HEK293 (cell line): ENCODE data around the gene VKORC1.

Source experiments
- CTCF ChIA-PET: fragments of 350-600 bp; formaldehyde crosslinking; extraction: SDS; loops from one replicate; lab custom pipeline; 2021; ENCODE audit warnings: antibody characterized with exemption; lab: Yijun Ruan, JAX
- POLR2A ChIA-PET: fragments of 300-600 bp; formaldehyde crosslinking; extraction: SDS; loops from one replicate; lab custom pipeline; 2020; ENCODE audit warnings: antibody characterized with exemption, inconsistent platforms; lab: Yijun Ruan, JAX
- H3K27ac ChIP-seq: fragments of 200-500 bp; sonication (Bioruptor generic); 2 replicates; pipeline ENCODE4 v1.5.1; 2014; ENCODE audit warnings: low read depth, low read length, control low read depth, inconsistent platforms; ENCODE audit errors: extremely low read depth
- H3K36me3 ChIP-seq, 2 experiments: fragments of 200-500 bp in 1 of 2; sonication (Bioruptor generic) in 1 of 2; 1 replicate in 1 of 2; 2 replicates in 1 of 2; pipeline ENCODE4 v1.5.1; 2014 to 2017; ENCODE audit warnings: inconsistent platforms in 2 of 2, low read length in 2 of 2; ENCODE audit not compliant: control insufficient read depth in 2 of 2, insufficient read depth in 1 of 2
- H3K4me1 ChIP-seq: fragments of 200-500 bp; sonication (Bioruptor generic); 2 replicates; pipeline ENCODE4 v1.5.1; 2014; ENCODE audit warnings: mild to moderate bottlenecking, low read length, inconsistent platforms; ENCODE audit not compliant: control insufficient read depth, insufficient read depth
- H3K4me3 ChIP-seq: 2 replicates; pipeline ENCODE4 v1.5.1; 2011; ENCODE audit warnings: low read depth, mild to moderate bottlenecking, control low read depth, low read length, moderate library complexity
- H3K9me3 ChIP-seq: fragments of 200-500 bp; sonication (Bioruptor generic); 2 replicates; pipeline ENCODE4 v1.5.1; 2014; ENCODE audit warnings: low read depth, low read length, inconsistent platforms; ENCODE audit not compliant: control insufficient read depth, insufficient read depth
- HOXA7 ChIP-seq: sonication (generic); formaldehyde crosslinking; IDR thresholded peaks from 2 replicates; pipeline ENCODE4 v1.8.1; 2022; ENCODE audit warnings: missing genetic modification reagents, borderline replicate concordance
- IKZF3 ChIP-seq: fragments of 450-650 bp; IDR thresholded peaks from 2 replicates; pipeline ENCODE4 v1.5.0; 2018; ENCODE audit warnings: missing biosample characterization, mild to moderate bottlenecking, missing genetic modification characterization, moderate library complexity
- KLF16 ChIP-seq: fragments of 450-650 bp; formaldehyde crosslinking; IDR thresholded peaks from 2 replicates; pipeline ENCODE4 v1.5.1; 2017; ENCODE audit warnings: missing biosample characterization, missing genetic modification characterization
- KLF9 ChIP-seq: fragments of 450-650 bp; formaldehyde crosslinking; IDR thresholded peaks from 2 replicates; pipeline ENCODE4 v1.5.1; 2016; ENCODE audit warnings: missing biosample characterization, missing genetic modification characterization, low read depth
- SP2 ChIP-seq: fragments of 450-650 bp; formaldehyde crosslinking; IDR thresholded peaks from 2 replicates; pipeline ENCODE4 v1.5.1; 2016; ENCODE audit warnings: missing biosample characterization, missing genetic modification characterization
- SP3 ChIP-seq: fragments of 450-650 bp; formaldehyde crosslinking; IDR thresholded peaks from 2 replicates; pipeline ENCODE4 v1.5.1; 2016; ENCODE audit warnings: missing biosample characterization, missing genetic modification characterization
- ZBTB1 ChIP-seq: fragments of 450-650 bp; formaldehyde crosslinking; IDR thresholded peaks from 2 replicates; pipeline ENCODE4 v1.5.1; 2016; ENCODE audit warnings: missing biosample characterization, missing genetic modification characterization
- ZBTB17 ChIP-seq: fragments of 450-650 bp; formaldehyde crosslinking; IDR thresholded peaks from 2 replicates; pipeline ENCODE4 v1.5.1; 2016; ENCODE audit warnings: missing biosample characterization, missing genetic modification characterization
- ZNF133 ChIP-seq: fragments of 450-650 bp; formaldehyde crosslinking; IDR thresholded peaks from 2 replicates; pipeline ENCODE4 v1.5.1; 2016; ENCODE audit warnings: missing biosample characterization, missing genetic modification characterization
- ZNF169 ChIP-seq: fragments of 450-650 bp; formaldehyde crosslinking; IDR thresholded peaks from 2 replicates; pipeline ENCODE4 v1.5.1; 2016; ENCODE audit warnings: missing biosample characterization, missing genetic modification characterization
- ZNF366 ChIP-seq: fragments of 450-650 bp; formaldehyde crosslinking; conservative IDR thresholded peaks from 2 replicates; pipeline ENCODE4 v1.5.1; 2016; ENCODE audit warnings: missing biosample characterization, missing genetic modification characterization
- ZNF48 ChIP-seq: fragments of 450-650 bp; formaldehyde crosslinking; IDR thresholded peaks from 2 replicates; pipeline ENCODE4 v1.5.1; 2016; ENCODE audit warnings: missing biosample characterization, missing genetic modification characterization
- TF ChIP-seq, protein P1 (sequence below): fragments of 450-650 bp; formaldehyde crosslinking; IDR thresholded peaks from 2 replicates; pipeline ENCODE4 v1.5.1; 2016; ENCODE audit warnings: missing biosample characterization, missing genetic modification characterization
- TF ChIP-seq, protein P2 (sequence below): fragments of 450-650 bp; formaldehyde crosslinking; IDR thresholded peaks from 2 replicates; pipeline ENCODE4 v1.5.1; 2017; ENCODE audit warnings: missing biosample characterization, missing genetic modification characterization
- TF ChIP-seq, protein P3 (sequence below): fragments of 450-650 bp; formaldehyde crosslinking; IDR thresholded peaks from 2 replicates; pipeline ENCODE4 v1.5.1; 2016; ENCODE audit warnings: missing biosample characterization, missing genetic modification characterization
- TF ChIP-seq, protein P4 (sequence below): fragments of 450-650 bp; formaldehyde crosslinking; IDR thresholded peaks from 2 replicates; pipeline ENCODE4 v1.5.1; 2017; ENCODE audit warnings: missing biosample characterization, mild to moderate bottlenecking, missing genetic modification characterization, moderate library complexity
- TF ChIP-seq, protein P5 (sequence below): fragments of 450-650 bp; formaldehyde crosslinking; IDR thresholded peaks from 2 replicates; pipeline ENCODE4 v1.5.1; 2017; ENCODE audit warnings: missing biosample characterization, missing genetic modification characterization
- TF ChIP-seq, protein P6 (sequence below): fragments of 450-650 bp; formaldehyde crosslinking; IDR thresholded peaks from 2 replicates; pipeline ENCODE4 v1.5.1; 2016; ENCODE audit warnings: missing biosample characterization, missing genetic modification characterization
- TF ChIP-seq, protein P7 (sequence below): fragments of 450-650 bp; formaldehyde crosslinking; IDR thresholded peaks from 2 replicates; pipeline ENCODE4 v1.5.1; 2016; ENCODE audit warnings: missing biosample characterization, missing genetic modification characterization
- TF ChIP-seq, protein P8 (sequence below): fragments of 450-650 bp; formaldehyde crosslinking; IDR thresholded peaks from 2 replicates; pipeline ENCODE4 v1.5.1; 2016; ENCODE audit warnings: missing biosample characterization, missing genetic modification characterization

The VKORC1 gene

DNA sequence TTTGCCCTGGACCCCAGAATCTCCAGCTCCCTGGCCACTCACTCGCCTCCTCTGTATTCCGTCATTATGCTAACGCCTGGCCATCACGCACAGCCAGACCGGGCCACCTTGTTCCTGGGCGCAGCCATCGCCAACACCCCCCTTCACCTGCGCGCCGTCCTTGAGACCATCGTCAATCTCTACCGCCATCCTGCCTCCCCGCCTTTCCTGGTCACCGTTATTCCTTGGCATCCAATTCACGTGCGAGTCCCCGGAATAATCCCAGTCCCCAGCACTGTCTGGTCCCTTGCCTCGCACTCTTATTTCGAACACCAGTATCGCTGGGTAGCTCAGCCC, 541 bp downstream of the VKORC1 start (continued):
- TF ChIP-seq, protein P1, sequence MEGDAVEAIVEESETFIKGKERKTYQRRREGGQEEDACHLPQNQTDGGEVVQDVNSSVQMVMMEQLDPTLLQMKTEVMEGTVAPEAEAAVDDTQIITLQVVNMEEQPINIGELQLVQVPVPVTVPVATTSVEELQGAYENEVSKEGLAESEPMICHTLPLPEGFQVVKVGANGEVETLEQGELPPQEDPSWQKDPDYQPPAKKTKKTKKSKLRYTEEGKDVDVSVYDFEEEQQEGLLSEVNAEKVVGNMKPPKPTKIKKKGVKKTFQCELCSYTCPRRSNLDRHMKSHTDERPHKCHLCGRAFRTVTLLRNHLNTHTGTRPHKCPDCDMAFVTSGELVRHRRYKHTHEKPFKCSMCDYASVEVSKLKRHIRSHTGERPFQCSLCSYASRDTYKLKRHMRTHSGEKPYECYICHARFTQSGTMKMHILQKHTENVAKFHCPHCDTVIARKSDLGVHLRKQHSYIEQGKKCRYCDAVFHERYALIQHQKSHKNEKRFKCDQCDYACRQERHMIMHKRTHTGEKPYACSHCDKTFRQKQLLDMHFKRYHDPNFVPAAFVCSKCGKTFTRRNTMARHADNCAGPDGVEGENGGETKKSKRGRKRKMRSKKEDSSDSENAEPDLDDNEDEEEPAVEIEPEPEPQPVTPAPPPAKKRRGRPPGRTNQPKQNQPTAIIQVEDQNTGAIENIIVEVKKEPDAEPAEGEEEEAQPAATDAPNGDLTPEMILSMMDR: no peak; the same call in 1 of the 2 replicates
- TF ChIP-seq ZNF48 (tag by site-specific recombination) (no peak), KLF16 (tag by site-specific recombination) (0 out of 2 replicates have a peak, but pooled peaks have one; percentile 34), HOXA7 (CRISPR knock-in tag) (no peak), IKZF3 (tag by site-specific recombination) (no peak), ZBTB1 (tag by site-specific recombination) (no peak), ZNF133 (no peak)
- TF ChIP-seq, protein P2, sequence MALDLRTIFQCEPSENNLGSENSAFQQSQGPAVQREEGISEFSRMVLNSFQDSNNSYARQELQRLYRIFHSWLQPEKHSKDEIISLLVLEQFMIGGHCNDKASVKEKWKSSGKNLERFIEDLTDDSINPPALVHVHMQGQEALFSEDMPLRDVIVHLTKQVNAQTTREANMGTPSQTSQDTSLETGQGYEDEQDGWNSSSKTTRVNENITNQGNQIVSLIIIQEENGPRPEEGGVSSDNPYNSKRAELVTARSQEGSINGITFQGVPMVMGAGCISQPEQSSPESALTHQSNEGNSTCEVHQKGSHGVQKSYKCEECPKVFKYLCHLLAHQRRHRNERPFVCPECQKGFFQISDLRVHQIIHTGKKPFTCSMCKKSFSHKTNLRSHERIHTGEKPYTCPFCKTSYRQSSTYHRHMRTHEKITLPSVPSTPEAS (tag by site-specific recombination): no peak
- TF ChIP-seq, protein P3, sequence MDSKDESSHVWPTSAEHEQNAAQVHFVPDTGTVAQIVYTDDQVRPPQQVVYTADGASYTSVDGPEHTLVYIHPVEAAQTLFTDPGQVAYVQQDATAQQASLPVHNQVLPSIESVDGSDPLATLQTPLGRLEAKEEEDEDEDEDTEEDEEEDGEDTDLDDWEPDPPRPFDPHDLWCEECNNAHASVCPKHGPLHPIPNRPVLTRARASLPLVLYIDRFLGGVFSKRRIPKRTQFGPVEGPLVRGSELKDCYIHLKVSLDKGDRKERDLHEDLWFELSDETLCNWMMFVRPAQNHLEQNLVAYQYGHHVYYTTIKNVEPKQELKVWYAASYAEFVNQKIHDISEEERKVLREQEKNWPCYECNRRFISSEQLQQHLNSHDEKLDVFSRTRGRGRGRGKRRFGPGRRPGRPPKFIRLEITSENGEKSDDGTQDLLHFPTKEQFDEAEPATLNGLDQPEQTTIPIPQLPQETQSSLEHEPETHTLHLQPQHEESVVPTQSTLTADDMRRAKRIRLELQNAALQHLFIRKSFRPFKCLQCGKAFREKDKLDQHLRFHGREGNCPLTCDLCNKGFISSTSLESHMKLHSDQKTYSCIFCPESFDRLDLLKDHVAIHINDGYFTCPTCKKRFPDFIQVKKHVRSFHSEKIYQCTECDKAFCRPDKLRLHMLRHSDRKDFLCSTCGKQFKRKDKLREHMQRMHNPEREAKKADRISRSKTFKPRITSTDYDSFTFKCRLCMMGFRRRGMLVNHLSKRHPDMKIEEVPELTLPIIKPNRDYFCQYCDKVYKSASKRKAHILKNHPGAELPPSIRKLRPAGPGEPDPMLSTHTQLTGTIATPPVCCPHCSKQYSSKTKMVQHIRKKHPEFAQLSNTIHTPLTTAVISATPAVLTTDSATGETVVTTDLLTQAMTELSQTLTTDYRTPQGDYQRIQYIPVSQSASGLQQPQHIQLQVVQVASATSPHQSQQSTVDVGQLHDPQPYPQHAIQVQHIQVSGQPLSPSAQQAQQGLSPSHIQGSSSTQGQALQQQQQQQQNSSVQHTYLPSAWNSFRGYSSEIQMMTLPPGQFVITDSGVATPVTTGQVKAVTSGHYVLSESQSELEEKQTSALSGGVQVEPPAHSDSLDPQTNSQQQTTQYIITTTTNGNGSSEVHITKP (tag by site-specific recombination): peak; percentile 77
- TF ChIP-seq, protein P4, sequence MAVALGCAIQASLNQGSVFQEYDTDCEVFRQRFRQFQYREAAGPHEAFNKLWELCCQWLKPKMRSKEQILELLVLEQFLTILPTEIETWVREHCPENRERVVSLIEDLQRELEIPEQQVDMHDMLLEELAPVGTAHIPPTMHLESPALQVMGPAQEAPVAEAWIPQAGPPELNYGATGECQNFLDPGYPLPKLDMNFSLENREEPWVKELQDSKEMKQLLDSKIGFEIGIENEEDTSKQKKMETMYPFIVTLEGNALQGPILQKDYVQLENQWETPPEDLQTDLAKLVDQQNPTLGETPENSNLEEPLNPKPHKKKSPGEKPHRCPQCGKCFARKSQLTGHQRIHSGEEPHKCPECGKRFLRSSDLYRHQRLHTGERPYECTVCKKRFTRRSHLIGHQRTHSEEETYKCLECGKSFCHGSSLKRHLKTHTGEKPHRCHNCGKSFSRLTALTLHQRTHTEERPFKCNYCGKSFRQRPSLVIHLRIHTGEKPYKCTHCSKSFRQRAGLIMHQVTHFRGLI (tag by site-specific recombination): no peak
- TF ChIP-seq, protein P5, sequence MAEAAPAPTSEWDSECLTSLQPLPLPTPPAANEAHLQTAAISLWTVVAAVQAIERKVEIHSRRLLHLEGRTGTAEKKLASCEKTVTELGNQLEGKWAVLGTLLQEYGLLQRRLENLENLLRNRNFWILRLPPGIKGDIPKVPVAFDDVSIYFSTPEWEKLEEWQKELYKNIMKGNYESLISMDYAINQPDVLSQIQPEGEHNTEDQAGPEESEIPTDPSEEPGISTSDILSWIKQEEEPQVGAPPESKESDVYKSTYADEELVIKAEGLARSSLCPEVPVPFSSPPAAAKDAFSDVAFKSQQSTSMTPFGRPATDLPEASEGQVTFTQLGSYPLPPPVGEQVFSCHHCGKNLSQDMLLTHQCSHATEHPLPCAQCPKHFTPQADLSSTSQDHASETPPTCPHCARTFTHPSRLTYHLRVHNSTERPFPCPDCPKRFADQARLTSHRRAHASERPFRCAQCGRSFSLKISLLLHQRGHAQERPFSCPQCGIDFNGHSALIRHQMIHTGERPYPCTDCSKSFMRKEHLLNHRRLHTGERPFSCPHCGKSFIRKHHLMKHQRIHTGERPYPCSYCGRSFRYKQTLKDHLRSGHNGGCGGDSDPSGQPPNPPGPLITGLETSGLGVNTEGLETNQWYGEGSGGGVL (tag by site-specific recombination): peak; percentile 22; the same call in 1 of the 2 replicates
- TF ChIP-seq, protein P6, sequence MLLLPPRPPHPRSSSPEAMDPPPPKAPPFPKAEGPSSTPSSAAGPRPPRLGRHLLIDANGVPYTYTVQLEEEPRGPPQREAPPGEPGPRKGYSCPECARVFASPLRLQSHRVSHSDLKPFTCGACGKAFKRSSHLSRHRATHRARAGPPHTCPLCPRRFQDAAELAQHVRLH (tag by site-specific recombination): no peak

DNA sequence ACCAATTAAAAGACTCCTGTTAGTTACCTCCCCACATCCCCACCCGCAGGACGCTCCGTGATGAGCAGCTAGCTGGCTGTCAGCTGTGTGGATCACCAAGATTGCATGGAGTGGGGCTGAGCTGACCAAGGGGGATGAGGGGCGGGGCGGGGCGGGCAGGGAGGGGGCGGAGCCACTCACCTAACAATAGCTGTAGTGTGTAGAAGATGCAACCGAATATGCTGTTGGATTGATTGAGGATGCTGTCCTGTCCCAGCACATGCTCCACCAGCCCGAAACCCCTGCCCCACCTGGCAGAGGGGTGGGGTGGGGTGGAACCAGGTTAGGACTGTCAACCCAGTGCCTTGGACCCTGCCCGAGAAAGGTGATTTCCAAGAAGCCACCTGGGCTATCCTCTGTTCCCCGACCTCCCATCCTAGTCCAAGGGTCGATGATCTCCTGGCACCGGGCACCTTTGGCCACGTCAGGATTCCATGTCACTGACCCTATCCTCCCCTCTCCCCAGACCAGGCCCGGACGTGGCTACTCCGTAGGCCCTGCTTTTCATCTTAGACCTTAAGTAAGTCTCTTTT, 1.4 kb downstream of the VKORC1 start:
- CTCF ChIA-PET: interaction anchor here (0.5 to 1.2 kb wide), 2 partner anchors 45 to 61 kb away, joined by 4 to 5 read pairs; no protein-coding TSS in a partner anchor
- Histone ChIP-seq H3K27ac (no peak overlapping the region), H3K4me1 (peaks cover 3% of the 10 kb centered on the region; the same call in 1 of the 2 replicates), H3K36me3 (peaks cover 0 to 32% of the 10 kb centered on the region in 2 experiments; a peak in 2 of 3 replicates)
- POLR2A ChIA-PET: interaction anchor here (1.1 to 4.0 kb wide), 9 partner anchors 9 to 367 kb away, joined by 3 to 26 read pairs (median 6); partner anchors contain the start of genes ARMC5, FUS, KAT8 and STX4
- TF ChIP-seq SP2 (tag by site-specific recombination) (peak; percentile 51), ZBTB17 (tag by site-specific recombination) (peak; percentile 26; the same call in 1 of the 2 replicates), SP3 (tag by site-specific recombination) (peak; percentile 60), ZNF169 (tag by site-specific recombination) (no peak), ZNF366 (tag by site-specific recombination) (no peak), KLF9 (tag by site-specific recombination) (peak; percentile 44; the same call in 1 of the 2 replicates)
- TF ChIP-seq, protein P7, sequence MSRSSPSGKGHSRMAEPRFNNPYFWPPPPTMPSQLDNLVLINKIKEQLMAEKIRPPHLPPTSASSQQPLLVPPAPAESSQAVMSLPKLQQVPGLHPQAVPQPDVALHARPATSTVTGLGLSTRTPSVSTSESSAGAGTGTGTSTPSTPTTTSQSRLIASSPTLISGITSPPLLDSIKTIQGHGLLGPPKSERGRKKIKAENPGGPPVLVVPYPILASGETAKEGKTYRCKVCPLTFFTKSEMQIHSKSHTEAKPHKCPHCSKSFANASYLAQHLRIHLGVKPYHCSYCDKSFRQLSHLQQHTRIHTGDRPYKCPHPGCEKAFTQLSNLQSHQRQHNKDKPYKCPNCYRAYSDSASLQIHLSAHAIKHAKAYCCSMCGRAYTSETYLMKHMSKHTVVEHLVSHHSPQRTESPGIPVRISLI: peak; percentile 95
- TF ChIP-seq, protein P8, sequence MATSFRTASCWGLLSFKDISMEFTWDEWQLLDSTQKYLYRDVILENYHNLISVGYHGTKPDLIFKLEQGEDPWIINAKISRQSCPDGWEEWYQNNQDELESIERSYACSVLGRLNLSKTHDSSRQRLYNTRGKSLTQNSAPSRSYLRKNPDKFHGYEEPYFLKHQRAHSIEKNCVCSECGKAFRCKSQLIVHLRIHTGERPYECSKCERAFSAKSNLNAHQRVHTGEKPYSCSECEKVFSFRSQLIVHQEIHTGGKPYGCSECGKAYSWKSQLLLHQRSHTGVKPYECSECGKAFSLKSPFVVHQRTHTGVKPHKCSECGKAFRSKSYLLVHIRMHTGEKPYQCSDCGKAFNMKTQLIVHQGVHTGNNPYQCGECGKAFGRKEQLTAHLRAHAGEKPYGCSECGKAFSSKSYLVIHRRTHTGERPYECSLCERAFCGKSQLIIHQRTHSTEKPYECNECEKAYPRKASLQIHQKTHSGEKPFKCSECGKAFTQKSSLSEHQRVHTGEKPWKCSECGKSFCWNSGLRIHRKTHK (tag by site-specific recombination): no peak
- TF ChIP-seq, all 188 proteins: peak for 5
- Histone ChIP-seq H3K9me3 (no peaks in the 10 kb centered on the region), H3K4me3 (peak overlapping the region; percentile 8)
